SKM-1 (cell line): ENCODE results near the gene UGCG.
"Not testable (repeated sequence)": the region's sequence is repeated elsewhere in the genome, so short reads cannot be mapped to it uniquely, and the experiment has no call there.

Source experiments
- DNase-seq: peaks from one replicate; lab custom pipeline; 2025; ENCODE audit not compliant: unreplicated experiment; lab: John Stamatoyannopoulos, UW

Gene UGCG

DNA sequence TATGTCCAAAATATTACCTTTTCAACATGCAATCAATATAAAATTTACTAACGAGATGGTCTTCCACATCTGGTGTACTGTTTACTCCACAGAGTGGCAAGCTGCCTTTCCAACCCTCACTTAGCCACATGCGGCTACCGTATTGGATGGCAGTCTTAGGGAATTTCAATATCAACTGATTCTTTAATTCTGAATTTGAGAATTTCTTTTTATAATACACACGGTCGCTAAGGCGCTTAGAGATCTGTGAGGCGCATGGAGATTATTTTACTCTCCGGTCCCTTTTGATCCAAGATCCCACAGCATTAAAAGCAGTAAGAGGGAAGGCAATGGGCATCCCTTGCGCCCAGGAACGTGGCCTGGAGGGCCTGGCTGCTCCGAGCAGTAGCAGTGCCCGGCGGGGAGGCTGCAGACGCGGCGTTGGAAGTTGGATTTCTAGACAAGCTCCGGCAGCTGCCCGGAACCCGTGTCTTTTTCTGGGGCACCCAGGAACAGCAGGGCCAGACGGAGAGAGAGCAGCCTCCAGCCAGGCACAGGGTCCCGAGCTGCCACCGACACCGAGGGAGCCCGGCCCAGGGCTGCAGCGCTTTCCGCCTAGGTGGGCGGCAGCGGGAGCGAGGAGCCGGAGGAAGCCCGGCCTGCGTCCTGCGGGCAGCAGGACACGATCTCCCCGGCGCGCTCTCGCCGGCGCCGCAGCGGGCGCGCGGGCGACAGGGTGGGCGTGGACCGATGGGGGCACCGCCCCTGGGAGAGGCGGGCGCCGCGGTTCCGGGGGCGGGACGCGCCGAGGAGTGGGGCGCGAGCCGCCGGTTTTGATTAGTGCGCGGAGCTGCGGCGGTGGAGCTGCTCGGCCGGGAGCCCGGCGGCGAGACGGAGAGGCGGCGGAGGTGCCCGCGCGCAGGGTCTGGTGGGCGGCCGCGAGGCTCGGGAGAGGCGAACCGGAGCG is at the start of gene UGCG:
Gene UGCG, plus strand, starts transcription at position 819 of the 946 bp plus-strand sequence. CDS start 402 bp downstream, outside the sequence.
- DNase-seq, result peak; percentile 33

DNA sequence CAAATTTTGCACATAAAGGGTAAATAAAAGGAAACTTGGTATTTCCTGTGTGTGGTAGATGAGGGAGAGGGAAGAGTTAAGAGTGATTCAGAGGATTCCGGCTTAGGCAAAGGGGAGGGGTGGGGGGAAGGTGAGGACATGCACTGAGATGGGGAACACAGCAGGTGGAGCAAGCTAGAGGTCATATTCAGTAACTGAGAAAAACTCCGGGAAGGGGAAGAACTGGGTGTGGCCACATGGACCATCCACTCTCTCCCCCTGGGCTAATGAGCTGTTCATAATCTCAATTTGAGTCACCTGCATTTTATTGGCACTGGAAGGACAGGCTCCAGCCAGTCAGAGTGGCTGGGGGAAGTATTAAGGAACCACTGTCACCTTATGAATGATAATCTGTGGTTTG is 45.1 kb upstream of the UGCG start:
- DNase-seq, result no peak

DNA sequence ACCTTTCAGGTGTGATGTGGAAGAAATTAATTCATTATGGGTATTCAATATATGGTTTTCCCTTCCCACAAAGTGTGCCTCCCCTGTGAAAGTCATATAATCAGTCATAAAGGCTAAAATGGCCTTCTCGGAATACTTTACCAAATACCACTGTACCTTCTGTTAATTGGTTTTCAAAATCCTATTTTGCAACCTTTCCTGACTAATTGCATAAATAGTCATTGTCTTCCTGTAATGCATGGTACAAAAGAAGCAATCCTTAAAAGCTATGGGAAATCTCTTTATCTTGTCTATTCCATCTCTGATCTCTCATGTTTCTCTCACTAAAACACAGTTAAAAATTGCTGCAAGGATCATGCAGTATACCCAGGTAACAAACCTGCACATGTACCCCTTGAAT is 44.3 kb upstream of the UGCG start:
- no peak for DNase-seq

DNA sequence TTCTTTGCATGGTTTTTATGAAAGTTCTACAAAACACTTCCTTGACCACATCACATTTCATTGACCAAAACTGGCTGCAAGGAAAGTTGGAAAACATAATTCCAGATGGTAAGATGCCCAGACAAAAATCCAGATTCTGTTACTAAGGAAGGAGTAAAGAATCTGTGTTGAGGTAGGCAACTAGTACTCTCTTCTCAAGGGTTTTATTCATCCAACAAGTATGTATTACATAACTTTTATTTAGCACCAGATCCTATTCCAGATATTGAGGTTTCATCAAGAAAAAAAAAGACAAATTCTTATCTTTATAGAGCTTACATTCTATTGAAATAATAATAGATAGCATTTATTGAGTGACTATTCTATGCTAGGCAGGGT is 43.2 kb upstream of the UGCG start:
- DNase-seq, result no peak

- DNase-seq, result no peak
Measured at GRCh38 chr9:111854799-111855198, 41.8 kb upstream of the UGCG start.

GRCh38 chr9:111857555-111858211 is 38.9 kb upstream of the UGCG start:
- no peak for DNase-seq

DNA sequence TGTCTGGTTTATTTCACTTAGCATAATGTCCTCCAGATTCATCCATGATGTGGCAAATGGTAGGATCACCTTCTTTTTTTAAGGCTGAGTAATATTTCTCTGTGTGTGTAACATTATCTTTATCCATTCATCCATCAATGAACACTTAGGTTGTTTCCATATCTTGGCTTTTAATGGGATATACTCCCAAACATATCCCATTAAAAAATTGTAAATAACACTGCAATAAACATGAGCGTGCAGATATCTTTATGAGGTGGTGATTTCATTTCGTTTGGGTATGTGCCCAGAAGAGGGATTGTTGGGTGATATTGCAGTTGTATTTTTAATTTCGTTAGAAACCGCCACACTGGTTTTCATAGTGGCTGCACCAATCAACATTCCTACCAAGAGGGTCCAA is 36.2 kb upstream of the UGCG start:
- DNase-seq, result no peak

DNA sequence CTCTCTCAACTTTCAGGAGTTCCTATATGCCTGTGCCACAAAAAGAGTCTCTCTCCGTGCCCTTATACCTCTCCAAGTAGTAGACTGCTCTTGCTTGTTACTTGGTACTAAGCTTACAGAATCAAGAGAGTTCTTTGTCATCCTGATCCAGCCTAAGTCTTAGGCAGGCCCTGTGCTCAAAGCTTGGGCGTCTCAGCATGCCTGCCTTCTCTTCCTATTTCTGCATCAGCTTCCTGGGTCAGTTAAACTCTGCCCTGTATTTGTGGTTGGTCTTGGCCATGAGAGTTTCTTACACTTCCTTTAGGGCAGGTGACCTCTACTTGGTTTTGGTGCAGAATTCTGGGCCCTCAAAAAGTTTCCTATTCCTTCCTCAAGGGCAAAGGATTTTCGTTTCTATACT is 33.0 kb upstream of the UGCG start:
- DNase-seq, result no peak

- no peak for DNase-seq
Measured at GRCh38 chr9:111866976-111867375, 29.6 kb upstream of the UGCG start.

DNA sequence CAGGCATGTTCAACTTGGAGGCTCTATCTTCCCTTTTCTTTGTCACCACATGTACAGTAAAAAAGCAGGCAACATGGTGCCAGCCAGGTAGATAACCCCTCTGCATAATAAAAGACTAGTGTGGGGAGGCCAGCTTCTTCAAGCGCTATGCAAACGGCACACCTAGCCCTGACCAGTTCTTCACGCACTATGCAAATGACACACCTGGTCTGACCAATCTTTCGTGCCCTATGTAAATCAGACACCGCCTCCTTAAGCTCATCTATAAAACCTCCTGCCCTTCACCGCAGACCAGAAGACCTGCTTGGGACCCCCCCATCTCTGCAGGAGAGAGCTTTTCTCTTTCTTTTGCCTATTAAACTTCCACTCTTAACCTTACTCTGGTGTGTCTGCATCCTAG is 28.1 kb upstream of the UGCG start:
- DNase-seq, result no peak

DNA sequence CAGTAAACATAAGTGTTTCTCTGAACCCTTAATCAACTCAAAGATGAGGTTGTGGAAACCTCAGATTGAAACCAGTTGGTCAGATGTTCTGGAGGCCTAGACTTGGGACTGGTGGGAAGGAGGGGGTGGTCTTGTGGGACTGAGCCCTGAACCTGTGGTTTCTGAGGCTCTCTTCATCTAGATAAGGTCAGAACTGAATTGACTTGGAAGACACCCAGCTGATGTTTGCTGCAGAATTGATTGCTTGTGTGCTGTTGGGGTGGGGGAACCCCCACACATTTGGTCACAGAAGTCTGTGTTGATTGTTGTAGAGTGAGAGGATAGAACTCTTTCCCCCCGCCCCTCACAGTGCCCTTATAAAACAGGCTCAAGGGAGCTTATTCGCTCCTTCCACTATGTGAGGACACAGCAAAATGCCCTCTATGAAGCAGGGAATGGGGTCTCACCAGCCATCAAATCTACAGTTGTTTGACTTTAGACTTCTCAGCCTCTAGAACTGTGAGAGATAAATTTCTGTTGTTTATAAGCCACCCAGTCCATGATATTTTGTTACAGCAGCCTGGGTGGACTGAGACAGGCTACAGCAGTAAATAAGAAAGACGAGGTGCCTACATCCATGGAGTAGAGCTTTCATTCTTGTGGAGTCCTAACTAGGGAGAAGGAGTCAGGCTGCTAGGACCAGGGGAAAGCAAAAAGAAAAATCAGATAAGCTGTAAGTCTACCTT is 25.7 kb upstream of the UGCG start:
- no peak for DNase-seq

GRCh38 chr9:111871499-111871855 is 25.1 kb upstream of the UGCG start:
- no peak for DNase-seq

GRCh38 chr9:111872886-111873285 is 23.7 kb upstream of the UGCG start:
- no peak for DNase-seq

- DNase-seq, result no peak
Measured at GRCh38 chr9:111873901-111874300, 22.7 kb upstream of the UGCG start.

GRCh38 chr9:111874500-111874899 is 22.1 kb upstream of the UGCG start:
- no peak for DNase-seq

DNA sequence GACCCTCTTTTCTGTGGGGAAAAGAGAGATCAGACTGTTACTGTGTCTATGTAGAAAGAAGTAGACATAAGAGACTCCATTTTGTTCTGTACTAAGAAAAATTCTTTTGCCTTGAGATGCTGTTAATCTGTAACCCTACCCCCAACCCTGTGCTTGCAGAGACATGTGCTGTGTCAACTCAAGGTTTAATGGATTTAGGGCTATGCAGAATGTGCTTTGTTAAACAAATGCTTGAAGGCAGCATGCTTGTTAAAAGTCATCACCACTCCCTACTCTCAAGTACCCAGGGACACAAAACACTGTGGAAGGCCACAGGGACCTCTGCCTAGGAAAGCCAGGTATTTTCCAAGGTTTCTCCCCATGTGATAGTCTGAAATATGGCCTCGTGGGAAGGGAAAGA is 21.3 kb upstream of the UGCG start:
- not testable (repeated sequence) for DNase-seq

DNA sequence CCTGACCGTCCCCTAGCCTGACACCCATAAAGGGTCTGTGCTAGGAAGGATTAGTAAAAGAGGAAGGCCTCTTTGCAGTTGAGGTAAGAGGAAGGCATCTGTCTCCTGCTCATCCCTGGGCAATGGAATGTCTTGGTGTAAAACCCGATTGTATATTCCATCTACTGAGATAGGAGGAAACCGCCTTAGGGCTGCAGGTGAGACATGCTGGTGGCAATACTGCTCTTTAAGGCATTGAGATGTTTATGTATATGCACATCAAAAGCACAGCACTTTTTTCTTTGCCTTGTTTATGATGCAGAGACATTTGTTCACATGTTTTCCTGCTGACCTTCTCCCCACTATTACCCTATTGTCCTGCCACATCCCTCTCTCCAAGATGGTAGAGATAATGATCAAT is 20.9 kb upstream of the UGCG start:
- DNase-seq, result not testable (repeated sequence)

GRCh38 chr9:111876179-111876578 is 20.4 kb upstream of the UGCG start:
- DNase-seq, result no peak

DNA sequence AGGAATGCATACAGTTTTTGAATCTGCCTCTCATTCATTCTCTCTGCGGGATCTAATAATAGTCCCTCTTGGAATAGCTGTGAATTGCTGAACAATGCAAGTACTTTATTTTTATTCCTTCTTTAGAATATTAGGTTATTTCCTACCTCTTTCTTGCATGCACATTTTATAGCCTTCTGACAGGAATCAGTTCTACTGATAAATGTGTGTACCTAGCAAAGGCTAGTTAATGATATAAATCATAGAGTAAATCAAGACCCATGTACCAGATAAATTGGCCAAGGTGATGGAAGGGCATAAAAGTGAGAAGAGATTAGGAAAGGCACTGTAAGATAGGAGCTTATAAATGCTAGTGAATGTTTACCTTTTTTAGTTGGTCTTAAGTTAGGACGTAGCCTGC is 19.2 kb upstream of the UGCG start:
- no peak for DNase-seq

- DNase-seq, result no peak
Measured at GRCh38 chr9:111878946-111879345, 17.7 kb upstream of the UGCG start.

GRCh38 chr9:111886983-111887718 is 9.5 kb upstream of the UGCG start:
- no peak for DNase-seq
